Neutrophil (primary cell): Measurements from ENCODE around the gene TP53I3.

ENCODE experiments used
- H3K27ac ChIP-seq: fragments of 200-600 bp; sonication (generic); 2 replicates; pipeline ENCODE4 v1.5.1; 2016; ENCODE audit warnings: mild to moderate bottlenecking, moderate library complexity
- H3K27me3 ChIP-seq: fragments of 200-600 bp; sonication (generic); 2 replicates; pipeline ENCODE4 v1.6.0; 2016; ENCODE audit warnings: mild to moderate bottlenecking
- H3K36me3 ChIP-seq: fragments of 200-600 bp; sonication (generic); 2 replicates; pipeline ENCODE4 v1.5.1; 2017
- H3K4me1 ChIP-seq, 2 experiments: fragments of 200-600 bp in 1 of 2; sonication (generic) in 1 of 2; 1 replicate in 1 of 2; 2 replicates in 1 of 2; pipeline versions ENCODE4 v1.5.1 to v1.6.1; 2013 to 2016; ENCODE audit warnings: low read depth in 1 of 2, low read length in 1 of 2, mild to moderate bottlenecking in 1 of 2, moderate library complexity in 1 of 2; ENCODE audit not compliant: control insufficient read depth in 1 of 2, insufficient read depth in 1 of 2
- H3K4me3 ChIP-seq, 2 experiments: fragments of 200-600 bp in 1 of 2; sonication (generic) in 1 of 2; 1 replicate in 1 of 2; 2 replicates in 1 of 2; pipeline ENCODE4 v1.5.1; 2013 to 2016; ENCODE audit warnings: low read depth in 1 of 2, low read length in 1 of 2, mild to moderate bottlenecking in 1 of 2, moderate library complexity in 1 of 2
- H3K9me3 ChIP-seq: fragments of 200-600 bp; sonication (generic); 2 replicates; pipeline ENCODE4 v1.5.1; 2016
- TF ChIP-seq, protein P1 (sequence below): fragments of 200-600 bp; sonication (generic); IDR thresholded peaks from 2 replicates; pipeline ENCODE4 v1.5.1; 2016; ENCODE audit warnings: antibody characterized with exemption

TP53I3 gene, protein sequence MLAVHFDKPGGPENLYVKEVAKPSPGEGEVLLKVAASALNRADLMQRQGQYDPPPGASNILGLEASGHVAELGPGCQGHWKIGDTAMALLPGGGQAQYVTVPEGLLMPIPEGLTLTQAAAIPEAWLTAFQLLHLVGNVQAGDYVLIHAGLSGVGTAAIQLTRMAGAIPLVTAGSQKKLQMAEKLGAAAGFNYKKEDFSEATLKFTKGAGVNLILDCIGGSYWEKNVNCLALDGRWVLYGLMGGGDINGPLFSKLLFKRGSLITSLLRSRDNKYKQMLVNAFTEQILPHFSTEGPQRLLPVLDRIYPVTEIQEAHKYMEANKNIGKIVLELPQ

DNA sequence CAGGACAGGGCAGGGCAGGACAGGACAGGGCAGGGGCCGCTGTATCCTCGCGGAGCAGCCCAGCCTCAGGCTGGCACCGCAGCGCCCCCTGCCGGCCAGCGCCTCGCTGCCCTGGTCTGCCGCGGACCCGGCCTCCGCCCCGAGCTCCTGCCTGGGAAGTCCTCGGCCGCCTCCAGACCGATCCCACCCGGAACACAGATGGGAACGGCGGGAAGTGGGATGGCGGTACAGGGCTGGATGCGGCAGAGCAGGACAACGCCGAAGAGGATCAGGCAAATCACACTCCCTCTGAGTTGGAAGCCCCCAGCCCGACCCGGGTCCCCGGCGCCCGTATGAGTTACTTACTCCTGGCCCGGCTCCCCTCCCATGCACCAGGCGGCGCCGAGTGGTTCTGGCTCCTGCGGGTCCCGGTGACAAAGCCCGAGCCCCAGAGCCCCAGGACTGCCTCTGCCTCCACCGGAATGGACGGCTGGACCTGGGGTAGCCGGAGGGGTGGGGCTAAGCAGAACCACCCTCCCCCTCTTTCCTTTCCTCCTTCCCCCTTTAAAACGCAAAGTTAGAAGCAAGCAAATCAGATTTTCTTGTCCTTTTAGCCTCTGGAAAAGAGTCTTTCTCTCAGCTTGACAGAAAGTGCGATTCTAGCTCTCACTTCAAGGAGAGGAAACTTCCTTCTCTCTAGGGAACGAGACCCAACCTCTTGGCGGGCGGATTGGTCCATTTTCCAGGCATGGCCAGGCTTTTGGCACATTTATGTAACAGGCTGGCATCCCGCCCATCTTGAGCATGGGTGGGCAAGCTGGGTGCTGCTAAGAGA is at the start of gene TP53I3:
Gene TP53I3 (minus strand): TSS at position 449 of the 814 bp plus-strand sequence. CDS start 508 bp downstream, outside the sequence.
- H3K27me3 ChIP-seq, result no peaks in the 10 kb centered on the region
- peaks cover 68 to 70% of the 10 kb centered on the region in 2 experiments for H3K4me1 ChIP-seq
- H3K4me3 ChIP-seq, result peak within 1 kb of the TSS; percentile 77 to 83
- TF ChIP-seq, protein P1, sequence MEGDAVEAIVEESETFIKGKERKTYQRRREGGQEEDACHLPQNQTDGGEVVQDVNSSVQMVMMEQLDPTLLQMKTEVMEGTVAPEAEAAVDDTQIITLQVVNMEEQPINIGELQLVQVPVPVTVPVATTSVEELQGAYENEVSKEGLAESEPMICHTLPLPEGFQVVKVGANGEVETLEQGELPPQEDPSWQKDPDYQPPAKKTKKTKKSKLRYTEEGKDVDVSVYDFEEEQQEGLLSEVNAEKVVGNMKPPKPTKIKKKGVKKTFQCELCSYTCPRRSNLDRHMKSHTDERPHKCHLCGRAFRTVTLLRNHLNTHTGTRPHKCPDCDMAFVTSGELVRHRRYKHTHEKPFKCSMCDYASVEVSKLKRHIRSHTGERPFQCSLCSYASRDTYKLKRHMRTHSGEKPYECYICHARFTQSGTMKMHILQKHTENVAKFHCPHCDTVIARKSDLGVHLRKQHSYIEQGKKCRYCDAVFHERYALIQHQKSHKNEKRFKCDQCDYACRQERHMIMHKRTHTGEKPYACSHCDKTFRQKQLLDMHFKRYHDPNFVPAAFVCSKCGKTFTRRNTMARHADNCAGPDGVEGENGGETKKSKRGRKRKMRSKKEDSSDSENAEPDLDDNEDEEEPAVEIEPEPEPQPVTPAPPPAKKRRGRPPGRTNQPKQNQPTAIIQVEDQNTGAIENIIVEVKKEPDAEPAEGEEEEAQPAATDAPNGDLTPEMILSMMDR, result peak; percentile 95
- no peaks in the 10 kb centered on the region for H3K9me3 ChIP-seq
- peaks cover 30% of the 10 kb centered on the region for H3K36me3 ChIP-seq
- peak within 1 kb of the TSS; percentile 81 for H3K27ac ChIP-seq

DNA sequence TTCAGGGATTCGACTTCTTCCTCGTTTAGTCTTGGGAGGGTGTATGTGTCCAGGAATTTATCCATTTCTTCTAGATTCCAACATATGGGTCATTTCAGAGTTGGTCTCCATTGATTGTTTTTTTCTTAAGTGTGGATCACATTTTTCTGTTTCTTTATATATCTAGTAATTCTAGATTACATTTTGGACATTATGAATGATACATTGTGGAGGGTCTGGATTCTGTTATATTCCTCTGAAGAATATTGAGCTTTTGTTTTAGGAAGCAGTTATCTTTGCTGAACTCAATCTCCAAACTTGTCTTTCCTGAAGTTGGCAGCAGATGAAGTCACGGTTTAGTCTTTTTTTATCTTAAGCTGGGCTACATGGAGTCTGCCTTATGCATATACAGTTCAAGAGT is 47.9 kb upstream of the TP53I3 start:
- Histone ChIP-seq H3K9me3 (no peaks in the 10 kb centered on the region), H3K4me1 (no peaks in the 10 kb centered on the region), H3K27me3 (no peaks in the 10 kb centered on the region), H3K4me3 (no peak overlapping the region), H3K27ac (no peak overlapping the region), H3K36me3 (peaks cover 3% of the 10 kb centered on the region)
- TF ChIP-seq, protein P1, result no peak

DNA sequence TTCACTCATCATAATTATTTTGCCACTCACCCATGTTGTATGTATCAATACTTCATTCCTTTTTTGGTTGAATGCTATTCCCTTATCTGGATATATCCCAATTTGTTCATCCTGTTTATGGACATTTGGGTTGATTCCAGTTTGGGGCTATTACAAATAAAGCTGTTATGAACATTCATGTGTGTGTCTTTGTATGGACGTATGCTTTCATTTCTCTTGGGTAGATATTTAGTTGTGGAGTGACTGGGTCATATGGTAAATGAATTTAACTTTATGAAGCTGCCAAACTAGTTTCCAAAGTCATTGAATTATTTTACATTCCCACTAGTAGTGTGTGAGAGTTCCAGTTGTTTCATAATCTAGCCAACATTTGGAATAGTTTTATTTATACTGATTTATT is 41.3 kb upstream of the TP53I3 start:
- Histone ChIP-seq H3K4me1 (peaks cover 12 to 13% of the 10 kb centered on the region in 2 experiments), H3K27me3 (peaks cover 4% of the 10 kb centered on the region), H3K36me3 (no peaks in the 10 kb centered on the region), H3K27ac (no peak overlapping the region), H3K9me3 (no peaks in the 10 kb centered on the region), H3K4me3 (no peak overlapping the region)
- TF ChIP-seq, protein P1, result no peak

DNA sequence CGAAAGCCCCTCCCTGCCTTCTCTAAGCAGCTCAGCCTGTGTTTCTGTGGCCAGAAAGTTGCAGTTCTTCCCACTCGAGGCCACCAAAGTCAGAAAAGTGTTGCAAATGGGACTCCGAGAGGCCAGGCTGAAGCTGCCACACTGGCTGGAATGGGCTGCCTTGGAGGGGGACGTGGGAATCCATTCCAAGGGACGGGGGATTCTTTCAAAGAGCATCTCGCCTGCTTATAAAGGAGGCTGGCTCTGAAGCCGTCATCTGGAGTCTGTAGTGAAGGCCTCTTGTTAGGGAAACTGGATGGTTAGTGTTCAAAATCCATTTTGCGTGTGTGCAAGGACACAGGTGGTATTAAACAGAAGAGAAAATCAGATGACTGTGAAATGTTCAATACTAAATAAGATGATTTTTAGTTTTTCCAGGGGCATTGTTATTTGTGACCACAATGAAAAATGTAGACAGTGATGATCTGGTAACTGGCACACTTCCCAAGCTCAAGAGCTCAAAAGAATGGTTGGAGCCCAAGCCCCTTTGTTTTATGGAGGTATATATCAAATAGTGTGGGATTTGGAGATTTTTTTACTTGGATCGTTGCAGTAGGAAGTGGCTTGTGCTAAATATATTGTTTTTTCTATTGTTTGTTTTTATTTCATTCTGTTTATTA is 39.4 kb upstream of the TP53I3 start:
- peaks cover 12 to 13% of the 10 kb centered on the region in 2 experiments for H3K4me1 ChIP-seq
- H3K4me3 ChIP-seq, result peak overlapping the region; percentile 62 to 67
- TF ChIP-seq, protein P1, result no peak
- H3K27ac ChIP-seq, result peak overlapping the region; percentile 46
- no peaks in the 10 kb centered on the region for H3K36me3 ChIP-seq
- H3K27me3 ChIP-seq, result peaks cover 4% of the 10 kb centered on the region
- H3K9me3 ChIP-seq, result no peaks in the 10 kb centered on the region

DNA sequence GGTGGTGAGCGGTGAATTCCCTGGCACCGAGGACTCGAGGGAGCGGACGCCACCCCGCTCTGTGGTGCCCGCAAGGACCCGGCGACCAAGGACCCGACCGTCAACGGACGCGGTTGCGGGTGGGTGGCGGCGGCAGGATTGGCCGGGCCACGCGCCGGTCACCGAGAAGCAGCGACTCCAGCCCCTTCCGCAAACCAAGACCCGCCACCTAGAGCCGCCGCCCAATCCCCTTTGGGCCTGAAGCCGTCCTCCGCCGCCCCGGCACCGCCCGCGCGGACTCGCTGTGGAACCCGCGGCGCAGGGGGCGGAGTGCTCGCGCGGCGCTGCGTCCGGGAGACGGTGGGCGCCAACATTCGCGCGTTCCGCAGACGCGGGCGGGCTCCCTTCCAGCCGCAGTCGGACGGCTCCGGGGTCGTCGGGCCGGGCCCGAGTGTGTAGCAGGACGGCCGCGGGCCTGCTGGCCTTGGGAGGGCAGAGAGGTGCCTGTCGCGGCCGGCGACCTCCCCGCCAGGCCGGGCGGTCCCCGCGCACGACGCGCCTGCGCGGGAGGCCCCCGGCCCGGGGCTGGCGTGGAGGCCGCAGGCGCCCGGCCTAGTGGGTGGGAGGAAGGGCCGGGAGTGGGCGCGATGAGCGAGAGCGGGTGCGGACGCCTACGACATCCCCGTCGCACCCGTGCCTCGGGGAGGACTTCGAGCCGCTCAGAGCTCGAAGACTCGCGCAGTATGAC is 38.7 kb upstream of the TP53I3 start, which contains the start of the genes FAM228B and PFN4:
Gene FAM228B (plus strand): TSS at position 275 of the 727 bp plus-strand sequence. CDS start 893 bp downstream, outside the sequence.
Gene PFN4 (minus strand): TSS at position 140 of the 727 bp plus-strand sequence. CDS start 799 bp downstream, outside the sequence.
- Histone ChIP-seq H3K27me3 (peaks cover 4% of the 10 kb centered on the region), H3K9me3 (no peaks in the 10 kb centered on the region), H3K4me3 (peak within 1 kb of the TSS; percentile 62 to 67), H3K36me3 (no peaks in the 10 kb centered on the region), H3K27ac (peak within 1 kb of the TSS; percentile 46), H3K4me1 (peaks cover 12 to 13% of the 10 kb centered on the region in 2 experiments)
- TF ChIP-seq, protein P1, result peak; percentile 7
